ENCODE results near the gene SLC25A26. TPM values are rescaled to one million over a fixed set of nuclear protein-coding genes. Genes with fewer than 3 reads are reported as not detected.

SLC25A26 gene
- total RNA-seq, 1 experiment from 2014 or later: 23.8 TPM

GRCh38 chr3:66371432-66371831, 150.6 kb downstream of the SLC25A26 start:
- BruUV-seq (replicated peaks): no TSS peak

More at GRCh38 chr3:66371432-66371831, 150.6 kb downstream of the SLC25A26 start:
- H3K9me3 ChIP-seq (ENCODE audit: control insufficient read depth in 1 of 2, insufficient read depth in 1 of 2, low read depth in 1 of 2, low read length in 2 of 2): no peaks in the 10 kb centered on the region
- no peak overlapping the region for H3K4me2 ChIP-seq (ENCODE audit: low read length)
- H3K27ac ChIP-seq (ENCODE audit: low read depth, low read length): no peak overlapping the region
- H2AFZ ChIP-seq (ENCODE audit: low read depth, low read length, poor library complexity, severe bottlenecking): no peak overlapping the region
- no peak overlapping the region for H3K9ac ChIP-seq (ENCODE audit: low read length)
- TF ChIP-seq SRF (IDR thresholded peaks at IDR 0.05; ENCODE audit: low read depth) (no peak), ZNF274 (IDR thresholded peaks at IDR 0.05; ENCODE audit: low read depth, low read length) (no peak), REST (IDR thresholded peaks at IDR 0.05; ENCODE audit: low read depth) (no peak), TCF7L2 (IDR thresholded peaks at IDR 0.05; ENCODE audit: borderline replicate concordance, extremely low read depth, insufficient read depth, insufficient read length) (no peak), MAX (IDR thresholded peaks at IDR 0.05) (no peak), YY1 (IDR thresholded peaks at IDR 0.05; ENCODE audit: extremely low read depth, insufficient replicate concordance, low read depth, low read length) (no peak), ZBTB33 (IDR thresholded peaks at IDR 0.05; ENCODE audit: extremely low read depth, insufficient replicate concordance, low read length) (no peak), RAD21 (IDR thresholded peaks at IDR 0.05; ENCODE audit: low read depth) (no peak), EZH2 (IDR thresholded peaks at IDR 0.05) (no peak), CBX3 (IDR thresholded peaks at IDR 0.05; ENCODE audit: low read depth) (no peak), EZH2phosphoT487 (IDR thresholded peaks at IDR 0.05; ENCODE audit: borderline replicate concordance) (no peak), POLR2AphosphoS5 (IDR thresholded peaks at IDR 0.05; ENCODE audit: low read depth, low read length) (no peak), ZFX (IDR thresholded peaks at IDR 0.05) (no peak), CEBPB (IDR thresholded peaks at IDR 0.05; ENCODE audit: low read depth) (no peak), POLR2A (IDR thresholded peaks at IDR 0.05; ENCODE audit: borderline replicate concordance, extremely low read depth, insufficient read depth, insufficient read length) (no peak), FOSL1 (IDR thresholded peaks at IDR 0.05; ENCODE audit: low read depth) (no peak), CTCF (IDR thresholded peaks at IDR 0.05 in 2 of 3, conservative IDR thresholded peaks at IDR 0.05 in 1 of 3; ENCODE audit: borderline replicate concordance in 1 of 3, insufficient read depth in 1 of 3, low read depth in 2 of 3, low read length in 2 of 3) (no peak)
- no peak overlapping the region for H3K4me3 ChIP-seq (replicated peaks in 1 of 2; ENCODE audit: low read depth in 1 of 2, low read length in 2 of 2)
- no peaks in the 10 kb centered on the region for H3K27me3 ChIP-seq (ENCODE audit: insufficient read depth, low read length)
- RAD21 ChIA-PET (ENCODE audit: low non-redundant PET in 1 of 2, low total read pairs in 2 of 2, uncharacterized antibody in 2 of 2, unreplicated experiment in 2 of 2): no interaction called here
- H4K20me1 ChIP-seq (ENCODE audit: insufficient read depth): no peaks in the 10 kb centered on the region
- ATAC-seq: no peak
- CTCF ChIA-PET: no interaction called here
- POLR2A ChIA-PET: no interaction called here
- no peaks in the 10 kb centered on the region for H3K36me3 ChIP-seq (ENCODE audit: control insufficient read depth in 1 of 2, insufficient read depth in 2 of 2, low read length in 2 of 2)
- peaks cover 2 to 4% of the 10 kb centered on the region in 2 experiments; a peak in 3 of 4 replicates for H3K4me1 ChIP-seq (ENCODE audit: control insufficient read depth in 1 of 2, insufficient read depth in 2 of 2, low read length in 2 of 2)
- DNase-seq (ENCODE audit: low read depth, low spot score): no peak
- intact Hi-C loops (cut with micrococcal nuclease): loop anchor here (5.0 kb wide), 1 partner anchor 94 kb away; no protein-coding TSS in a partner anchor
- H3K9me2 ChIP-seq (ENCODE audit: insufficient read depth): no peaks in the 10 kb centered on the region
- no peaks in the 10 kb centered on the region for H3K79me2 ChIP-seq (ENCODE audit: insufficient read depth, low read length)

Data from HCT116 (cell line).